Spinal cord (tissue), 10 donors: ENCODE measurements around the gene TRAPPC8. TPM values are rescaled to one million over a fixed set of nuclear protein-coding genes. Genes with fewer than 3 reads are reported as not detected.
"Not testable (repeated sequence)": the region's sequence is repeated elsewhere in the genome, so short reads cannot be mapped to it uniquely, and the experiment has no call there.

Source experiments
- DNase-seq, 6 donors: peaks; one replicate each; pipeline versions ENCODE4 v3.0.0 to v3.0.0-alpha.2; 2013 to 2015; ENCODE audit warnings: low spot score in 6 of 6, low read depth in 4 of 6
- H3K27ac ChIP-seq: one replicate; pipeline ENCODE4 v1.5.1; 2013; ENCODE audit warnings: low read depth, low read length, control low read depth
- H3K27me3 ChIP-seq: one replicate; pipeline ENCODE4 v1.6.1; 2013; ENCODE audit warnings: low read length; ENCODE audit not compliant: control insufficient read depth, insufficient read depth
- H3K36me3 ChIP-seq: one replicate; pipeline ENCODE4 v1.6.1; 2013; ENCODE audit warnings: low read length; ENCODE audit not compliant: control insufficient read depth, insufficient read depth
- H3K4me1 ChIP-seq: one replicate; pipeline ENCODE4 v1.6.1; 2013; ENCODE audit warnings: low read length; ENCODE audit not compliant: control insufficient read depth, insufficient read depth
- H3K4me3 ChIP-seq: one replicate; pipeline ENCODE4 v1.5.1; 2013; ENCODE audit warnings: low read depth, low read length, control low read depth
- H3K9me3 ChIP-seq: one replicate; pipeline ENCODE4 v1.6.1; 2013; ENCODE audit warnings: low read length; ENCODE audit not compliant: control insufficient read depth, insufficient read depth
- WGBS: methylation state at CpG from one replicate; pipeline ENCODE4 v1.1.5; 2013; ENCODE audit warnings: missing lambda C conversion rate; ENCODE audit not compliant: insufficient coverage; 5-methylcytosine and 5-hydroxymethylcytosine counted together
- polyA plus RNA-seq, 2 donors: library from polyadenylated mRNA; unstranded; fragments of 120-200 nt; gene quantifications; one replicate each; pipeline ENCODE4 v1.2.1, GENCODE V29; 2013; ENCODE audit not compliant: insufficient read length in 2 of 2
- total RNA-seq, 2 donors: library from RNA; depleted of rRNA in 1 of 2; stranded (reverse); fragments of 120-200 nt in 1 of 2; fragments of >200 nt in 1 of 2; gene quantifications; one replicate each; pipeline versions ENCODE4 v1.2.3 to v1.2.4, GENCODE V29; 2013 to 2014
- donor health status: healthy.

Gene TRAPPC8
- total and polyA plus RNA-seq, 4 donors: 44.9 to 109 (median 52.9) TPM

DNA sequence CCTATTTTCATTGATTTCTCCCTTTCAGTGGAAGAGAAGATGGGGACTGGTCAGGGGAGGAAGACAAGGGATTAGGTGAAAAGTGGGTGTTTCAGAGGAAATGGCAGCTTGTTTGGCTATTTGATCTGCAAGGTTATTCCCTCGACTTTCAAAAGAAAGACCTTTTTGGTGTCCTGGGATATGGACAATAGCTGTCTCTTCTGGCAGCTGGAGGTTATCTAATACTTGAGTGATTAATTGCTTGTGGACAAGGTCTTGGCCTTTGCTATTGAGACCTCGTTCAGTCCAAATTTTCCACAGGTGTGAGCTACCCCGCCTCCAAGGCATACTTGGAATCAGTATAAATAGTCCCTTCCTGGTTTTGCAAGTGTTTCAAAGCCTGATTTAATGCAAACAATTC is 33.3 kb upstream of the TRAPPC8 start:
- no peak for DNase-seq
- Histone ChIP-seq H3K27ac (no peak overlapping the region), H3K27me3 (no peaks in the 10 kb centered on the region), H3K9me3 (peaks cover 6% of the 10 kb centered on the region), H3K36me3 (no peaks in the 10 kb centered on the region), H3K4me1 (no peaks in the 10 kb centered on the region), H3K4me3 (no peak overlapping the region)
- 57% methylated on average over 1 of the region's 3 CpGs for WGBS

DNA sequence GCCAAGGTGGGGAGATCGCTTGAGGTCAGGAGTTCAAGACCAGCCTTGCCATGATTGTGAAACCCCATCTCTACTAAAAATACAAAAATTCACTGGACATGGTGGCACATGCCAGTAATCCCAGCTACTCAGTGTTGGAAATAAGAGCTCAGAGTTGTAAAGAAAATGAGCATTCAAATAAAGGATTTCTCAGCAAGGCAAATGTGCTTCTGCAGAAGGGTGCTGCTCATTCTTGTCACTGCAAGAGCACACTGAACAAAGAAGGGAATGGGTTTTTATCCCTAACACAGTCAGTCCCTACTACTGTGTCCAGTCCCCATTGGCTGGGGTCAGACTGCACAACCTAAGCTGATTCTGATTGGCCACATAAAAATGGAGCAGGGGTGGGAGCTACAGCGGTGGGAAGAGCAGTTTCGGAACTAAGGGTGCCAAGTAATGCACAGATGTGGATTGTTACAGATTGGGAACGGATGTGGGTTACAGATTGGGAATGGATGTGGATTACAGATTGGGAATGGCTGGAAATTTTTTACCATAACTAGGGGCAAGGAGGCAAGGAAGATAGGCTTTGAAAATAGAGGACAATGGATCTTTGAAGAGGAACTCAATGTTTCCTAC is 31.1 kb upstream of the TRAPPC8 start:
- DNase-seq: no peak
- H3K27me3 ChIP-seq: no peaks in the 10 kb centered on the region
- H3K4me1 ChIP-seq: no peaks in the 10 kb centered on the region
- H3K36me3 ChIP-seq: no peaks in the 10 kb centered on the region
- no peak overlapping the region for H3K27ac ChIP-seq
- no peak overlapping the region for H3K4me3 ChIP-seq
- 92% methylated on average over 3 of the region's 4 CpGs for WGBS
- peaks cover 6% of the 10 kb centered on the region for H3K9me3 ChIP-seq

DNA sequence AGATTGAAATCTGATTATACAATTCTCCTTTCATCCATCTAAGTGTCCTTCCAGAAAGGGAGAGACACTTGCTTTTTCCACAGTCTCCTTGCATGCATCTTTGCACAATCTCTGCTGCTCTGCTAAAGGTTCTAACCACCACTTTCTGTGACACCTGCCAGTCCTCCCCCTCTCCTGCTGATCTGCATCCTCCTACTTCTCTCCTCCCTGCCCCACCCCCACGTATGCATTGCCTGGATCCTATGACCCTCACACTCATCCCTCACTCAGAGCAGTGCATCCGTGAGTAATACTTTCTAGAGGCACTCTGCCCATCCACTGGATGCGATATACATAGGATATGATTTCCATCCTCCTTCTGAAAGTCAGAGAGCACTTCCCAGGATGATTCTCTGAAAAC is 27.7 kb upstream of the TRAPPC8 start:
- WGBS: 30% methylated on average over 2 of the region's 3 CpGs
- H3K4me3 ChIP-seq: no peak overlapping the region
- no peak for DNase-seq
- H3K27me3 ChIP-seq: no peaks in the 10 kb centered on the region
- H3K27ac ChIP-seq: no peak overlapping the region
- no peaks in the 10 kb centered on the region for H3K36me3 ChIP-seq
- peaks cover 3% of the 10 kb centered on the region for H3K9me3 ChIP-seq
- no peaks in the 10 kb centered on the region for H3K4me1 ChIP-seq

DNA sequence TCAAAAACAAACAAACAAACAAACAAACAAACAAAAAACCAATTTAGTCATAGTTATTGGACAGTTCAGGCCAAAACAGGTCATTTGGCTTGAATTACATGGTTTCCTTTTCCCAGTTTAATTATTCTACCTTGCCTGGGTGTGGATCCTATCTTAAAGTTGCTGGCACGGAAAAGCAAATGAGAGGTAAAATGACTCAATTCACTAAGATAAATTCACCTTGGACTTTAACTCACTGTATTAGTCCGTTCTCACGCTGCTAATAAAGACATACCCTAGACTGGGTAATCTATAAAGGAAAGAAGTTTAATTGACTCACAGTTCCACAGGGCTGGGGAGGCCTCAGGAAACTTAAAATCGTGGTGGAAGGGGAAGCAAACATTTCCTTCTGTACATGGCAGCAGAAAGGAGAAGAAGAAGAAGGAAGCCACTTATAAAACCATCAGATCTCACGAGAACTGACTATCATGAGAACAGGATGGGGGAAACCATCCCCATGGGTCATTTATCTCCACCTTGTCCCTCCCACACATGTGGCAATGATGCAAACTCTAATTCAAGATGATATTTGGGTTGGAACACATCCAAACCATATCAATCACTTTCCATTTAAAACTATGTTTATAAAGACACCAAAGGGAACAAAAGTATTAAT is 22.5 kb upstream of the TRAPPC8 start:
- DNase-seq: no peak
- H3K27me3 ChIP-seq: no peaks in the 10 kb centered on the region
- no CpG with 5 or more reads among the region's 5 CpGs for WGBS

DNA sequence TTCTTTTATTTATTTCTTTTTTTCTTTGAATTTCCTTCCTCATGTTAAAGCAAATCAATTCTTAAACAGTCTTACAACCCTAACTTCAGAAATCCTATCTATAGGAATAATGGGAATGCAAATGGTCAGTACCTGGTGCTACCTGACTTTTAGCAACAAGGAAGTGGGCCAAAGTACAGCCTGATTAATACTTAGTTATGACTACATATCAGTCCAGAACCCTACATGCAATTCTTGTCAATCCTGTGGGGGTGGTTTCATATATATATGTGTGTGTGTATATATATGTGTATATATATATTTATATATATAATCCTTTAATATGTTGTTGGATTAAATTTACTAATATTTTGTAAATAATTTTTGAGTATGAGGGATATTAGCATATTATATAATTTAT is 14.8 kb upstream of the TRAPPC8 start:
- no peak for DNase-seq
- Histone ChIP-seq H3K27ac (no peak overlapping the region), H3K9me3 (no peaks in the 10 kb centered on the region), H3K4me3 (no peak overlapping the region), H3K4me1 (no peaks in the 10 kb centered on the region), H3K36me3 (no peaks in the 10 kb centered on the region), H3K27me3 (no peaks in the 10 kb centered on the region)

More for the DNA sequence above, 22.5 kb upstream of the TRAPPC8 start:
- Histone ChIP-seq H3K9me3 (no peaks in the 10 kb centered on the region), H3K4me3 (no peak overlapping the region), H3K4me1 (no peaks in the 10 kb centered on the region), H3K36me3 (no peaks in the 10 kb centered on the region), H3K27ac (no peak overlapping the region)

DNA sequence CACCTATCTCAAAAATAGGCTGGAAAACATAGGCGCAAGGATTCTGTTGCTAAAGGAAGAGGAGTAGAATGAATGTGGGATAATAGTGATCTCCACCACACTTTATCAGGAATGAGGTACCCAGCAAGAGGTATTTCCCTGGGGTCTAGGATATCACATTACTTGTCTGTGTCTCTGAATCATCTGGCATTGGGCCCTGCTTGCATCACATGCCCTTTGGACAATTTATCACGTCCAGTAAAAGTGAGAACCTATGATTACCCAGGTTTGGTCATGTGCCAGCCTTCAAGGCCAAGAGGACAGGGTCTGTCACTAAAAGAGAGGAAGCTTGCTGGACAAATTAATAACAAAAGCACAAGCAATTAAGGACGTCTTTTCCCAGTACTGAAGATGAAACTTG is 11.4 kb upstream of the TRAPPC8 start:
- WGBS: 100% methylated on average over 1 of the region's 3 CpGs

DNA sequence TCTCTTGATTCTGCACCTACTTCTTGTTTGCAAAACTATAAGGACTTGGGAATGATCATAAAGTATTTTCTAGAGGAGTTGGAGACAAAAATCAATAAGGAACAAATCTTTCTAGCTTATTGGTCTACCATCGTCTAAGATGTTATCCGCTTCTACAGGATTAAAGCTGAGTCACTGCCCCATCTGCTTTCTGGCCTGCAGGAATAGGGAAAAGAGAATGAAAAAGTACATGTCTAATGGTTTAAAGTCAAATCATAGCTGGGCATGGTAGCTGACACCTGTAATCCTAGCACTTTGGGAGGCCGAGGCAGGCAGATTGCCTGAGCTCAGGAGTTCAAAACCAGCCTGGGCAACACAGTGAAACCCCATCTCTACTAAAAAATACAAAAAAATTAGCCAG is 10.8 kb upstream of the TRAPPC8 start:
- not testable (repeated sequence) for DNase-seq, H3K9me3 ChIP-seq, H3K36me3 ChIP-seq, H3K27me3 ChIP-seq, H3K27ac ChIP-seq, H3K4me1 ChIP-seq, H3K4me3 ChIP-seq
- 88% methylated on average over 1 of the region's 3 CpGs for WGBS

More for the DNA sequence above, 11.4 kb upstream of the TRAPPC8 start:
- no peak overlapping the region for H3K4me3 ChIP-seq
- no peaks in the 10 kb centered on the region for H3K4me1 ChIP-seq
- no peaks in the 10 kb centered on the region for H3K9me3 ChIP-seq
- H3K27me3 ChIP-seq: no peaks in the 10 kb centered on the region
- H3K27ac ChIP-seq: no peak overlapping the region
- no peak for DNase-seq
- H3K36me3 ChIP-seq: no peaks in the 10 kb centered on the region

DNA sequence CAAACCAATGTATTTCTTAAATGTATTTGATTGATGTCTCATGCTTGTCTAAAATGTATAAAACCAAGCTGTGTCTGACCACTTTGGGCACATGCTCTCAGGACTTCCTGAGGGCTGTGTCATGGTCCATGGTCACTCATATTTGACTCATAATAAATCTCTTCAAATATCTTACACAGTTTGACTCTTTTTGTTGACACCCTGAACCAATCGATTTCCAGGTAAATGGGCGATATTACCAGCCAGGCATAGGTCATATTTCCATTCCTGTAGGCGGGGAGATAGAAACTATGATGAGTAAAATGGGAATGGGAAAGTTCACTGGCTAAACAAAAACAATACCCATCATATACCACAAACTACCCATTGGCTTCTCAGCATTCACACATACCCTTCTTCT is 9.3 kb upstream of the TRAPPC8 start:
- no CpG with 5 or more reads among the region's 3 CpGs for WGBS
- H3K36me3 ChIP-seq: no peaks in the 10 kb centered on the region

DNA sequence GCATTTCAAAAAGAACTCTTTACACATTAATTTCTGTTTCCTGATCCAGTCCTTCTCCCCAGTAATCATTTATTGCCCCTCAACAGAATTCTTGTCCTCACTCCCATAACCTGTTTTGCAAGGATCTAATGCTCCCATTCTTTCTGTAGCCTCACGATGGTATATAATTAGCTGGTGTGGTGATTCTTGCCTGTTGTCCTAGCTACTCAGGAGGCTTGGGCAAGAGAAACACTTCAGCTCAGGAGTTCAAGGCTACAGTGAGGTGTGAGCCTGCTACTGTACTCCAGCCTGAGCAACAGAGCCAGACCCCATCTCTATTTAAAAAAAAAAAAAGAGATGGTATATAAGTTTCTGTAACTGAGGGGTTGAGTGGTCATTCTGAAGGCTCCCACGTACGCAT is 7.7 kb upstream of the TRAPPC8 start:
- no peak for DNase-seq
- Histone ChIP-seq H3K27ac (no peak overlapping the region), H3K4me1 (no peaks in the 10 kb centered on the region), H3K4me3 (no peak overlapping the region), H3K36me3 (no peaks in the 10 kb centered on the region), H3K27me3 (no peaks in the 10 kb centered on the region), H3K9me3 (no peaks in the 10 kb centered on the region)
- WGBS: no CpG with 5 or more reads among the region's 3 CpGs

More for the DNA sequence above, 9.3 kb upstream of the TRAPPC8 start:
- H3K4me1 ChIP-seq: no peaks in the 10 kb centered on the region
- DNase-seq: no peak
- H3K27ac ChIP-seq: no peak overlapping the region
- no peaks in the 10 kb centered on the region for H3K27me3 ChIP-seq
- no peaks in the 10 kb centered on the region for H3K9me3 ChIP-seq
- no peak overlapping the region for H3K4me3 ChIP-seq

DNA sequence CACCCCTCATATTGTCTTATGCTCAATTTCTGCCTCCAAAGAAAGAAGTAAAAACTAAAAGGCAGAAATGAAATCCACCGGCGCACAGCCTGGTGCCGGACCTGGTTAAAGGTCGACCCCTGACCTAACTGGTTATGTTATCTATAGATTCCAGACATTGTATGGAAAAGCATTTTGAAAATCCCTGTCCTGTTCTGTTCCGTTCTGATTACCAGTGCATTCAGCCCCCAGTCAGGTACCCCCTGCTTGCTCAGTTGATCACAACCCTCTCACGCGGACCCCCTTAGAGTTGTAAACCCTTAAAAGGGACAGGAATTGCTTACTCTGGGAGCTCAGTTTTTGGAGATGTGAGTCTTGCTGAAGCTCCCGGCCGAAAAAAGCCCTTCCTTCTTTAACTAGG is 5.4 kb upstream of the TRAPPC8 start:
- H3K27me3 ChIP-seq, H3K27ac ChIP-seq, DNase-seq, H3K4me3 ChIP-seq, H3K4me1 ChIP-seq, H3K9me3 ChIP-seq, H3K36me3 ChIP-seq: not testable (repeated sequence)
- 99% methylated on average over 7 of the region's 9 CpGs for WGBS
